Smooth muscle cell of bladder (primary cell): ENCODE data around the gene ZNF430. TPM values are rescaled to one million over a fixed set of nuclear protein-coding genes. Genes with fewer than 3 reads are reported as not detected.

Experiments used
- total RNA-seq: library from RNA; depleted of rRNA; stranded (reverse); fragments of >200 nt; gene quantifications from 2 replicates; pipeline ENCODE4 v1.2.3, GENCODE V29; 2014

ZNF430 gene
- total RNA-seq = 3.0 and 3.3 TPM in 2 replicates

GRCh38 chr19:21020298-21021227 is at the start of gene ZNF430:
Gene ZNF430, plus strand, starts transcription at chr19:21020657. Its CDS starts 144 bp downstream, at chr19:21020801.

GRCh38 chr19:21082011-21082975 is 61.8 kb downstream of the ZNF430 start, which contains the start of gene ZNF714:
Gene ZNF714, plus strand, starts transcription at chr19:21082203. Its CDS starts 16,066 bp downstream, at chr19:21098269.

Other genes with a start within 250 kb of the ZNF430 start
- gene ZNF66, start 244.4 kb upstream of the ZNF430 start, total RNA-seq = 0.37 and 0.71 TPM in 2 replicates
- 3.2 and 3.8 TPM in 2 replicates for gene ZNF85, start 97.4 kb upstream of the ZNF430 start, total RNA-seq
- gene ZNF714, start 61.5 kb downstream of the ZNF430 start, total RNA-seq = 2.4 and 3.6 TPM in 2 replicates
- gene ZNF431, start 121.4 kb downstream of the ZNF430 start, total RNA-seq = 1.8 and 2.4 TPM in 2 replicates